Measurements from ENCODE around the gene DPYSL4.

DNA sequence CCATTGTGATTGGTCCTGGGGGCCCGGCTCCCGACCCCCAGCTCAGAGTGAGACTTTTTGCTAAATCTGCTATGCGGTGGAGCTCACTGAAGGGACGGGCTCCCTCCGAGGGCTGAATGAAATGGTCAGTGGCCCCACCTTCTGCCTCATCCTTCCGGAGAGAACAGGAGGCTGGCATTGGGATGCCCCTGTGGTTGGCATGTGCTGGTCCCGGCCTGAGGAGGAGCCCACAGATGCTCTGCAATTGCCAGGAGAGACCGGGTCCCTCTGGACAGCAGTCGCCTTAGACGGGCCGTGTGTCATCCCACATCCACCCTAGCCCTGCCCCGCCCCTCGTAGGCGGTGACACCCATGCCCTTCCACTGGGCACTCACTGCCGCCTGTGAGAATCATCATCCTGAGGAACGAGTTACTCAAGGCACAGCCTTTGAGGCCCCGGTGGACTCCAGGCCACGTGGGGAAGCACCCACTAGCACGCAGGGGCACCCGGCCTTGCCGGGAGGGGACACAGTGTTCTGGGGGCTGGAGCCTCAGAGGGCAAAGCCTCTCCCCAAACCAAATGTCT is 21.2 kb upstream of the DPYSL4 start:
- no peak for TF ChIP-seq POLR2A (IDR thresholded peaks at IDR 0.05; ENCODE audit: low read depth, low read length)
- no peak for TF ChIP-seq TAF1 (IDR thresholded peaks at IDR 0.05; ENCODE audit: low read depth, low read length)
- no peak for TF ChIP-seq POU2F2 (IDR thresholded peaks at IDR 0.05; ENCODE audit: low read depth, low read length)
- no peak for TF ChIP-seq SPI1 (IDR thresholded peaks at IDR 0.05; ENCODE audit: low read depth, low read length)
- TF ChIP-seq POLR2AphosphoS5 (IDR thresholded peaks at IDR 0.05; ENCODE audit: low read depth, low read length): no peak

Data from GM12891 (cell line).